Kidney glomerular epithelial cell (primary cell): Measurements from ENCODE around the gene CCNY.

Source experiments
- DNase-seq: peaks from one replicate; lab custom pipeline; 2025; lab: John Stamatoyannopoulos, UW

Gene CCNY

GRCh38 chr10:35426657-35427056 is 90.3 kb downstream of the CCNY start:
- no peak for DNase-seq

GRCh38 chr10:35427543-35427942 is 91.2 kb downstream of the CCNY start:
- no peak for DNase-seq

GRCh38 chr10:35428521-35428920 is 92.2 kb downstream of the CCNY start:
- DNase-seq, result no peak

- peak; percentile 35 for DNase-seq
These were observed 96.6 kb downstream of the CCNY start for GRCh38 chr10:35432781-35433338.

- DNase-seq, result no peak
These were observed 97.6 kb downstream of the CCNY start for GRCh38 chr10:35433851-35434426.

- no peak for DNase-seq
These were observed 98.2 kb downstream of the CCNY start for GRCh38 chr10:35434533-35434932.

GRCh38 chr10:35435824-35436223 is 99.5 kb downstream of the CCNY start:
- DNase-seq, result no peak

- DNase-seq, result no peak
These were observed 101.5 kb downstream of the CCNY start for GRCh38 chr10:35437829-35438228.

- no peak for DNase-seq
These were observed 102.6 kb downstream of the CCNY start for GRCh38 chr10:35438718-35439571.

GRCh38 chr10:35440016-35440415 is 103.7 kb downstream of the CCNY start:
- DNase-seq, result no peak

GRCh38 chr10:35442028-35442427 is 105.7 kb downstream of the CCNY start:
- no peak for DNase-seq

- no peak for DNase-seq
These were observed 106.3 kb downstream of the CCNY start for GRCh38 chr10:35442592-35442991.

GRCh38 chr10:35443858-35444257 is 107.5 kb downstream of the CCNY start:
- no peak for DNase-seq

GRCh38 chr10:35445150-35445884 is 109.0 kb downstream of the CCNY start:
- DNase-seq, result no peak

GRCh38 chr10:35446439-35446838 is 110.1 kb downstream of the CCNY start:
- no peak for DNase-seq

GRCh38 chr10:35447693-35448407 is 111.5 kb downstream of the CCNY start:
- DNase-seq, result peak; percentile 26

GRCh38 chr10:35448687-35449662 is 112.7 kb downstream of the CCNY start:
- DNase-seq, result no peak

GRCh38 chr10:35449944-35450343 is 113.6 kb downstream of the CCNY start:
- DNase-seq, result no peak

- DNase-seq, result no peak
These were observed 115.1 kb downstream of the CCNY start for GRCh38 chr10:35451151-35452016.

- no peak for DNase-seq
These were observed 115.9 kb downstream of the CCNY start for GRCh38 chr10:35452171-35452570.
